CD4-positive, alpha-beta T cell treated with Interleukin-1 beta for 1 hour (primary cell): ENCODE data around the gene KCNK18.
"Not testable (repeated sequence)": the region's sequence is repeated elsewhere in the genome, so short reads cannot be mapped to it uniquely, and the experiment has no call there.

Experiments
- DNase-seq, 2 donors: peaks; one replicate each; pipeline ENCODE4 v3.0.0-alpha.2; 2020 to 2022

Gene KCNK18

GRCh38 chr10:117174439-117175214, 22.7 kb upstream of the KCNK18 start:
- peak; percentile 76 to 83 for DNase-seq

GRCh38 chr10:117175215-117175900, 21.9 kb upstream of the KCNK18 start:
- DNase-seq, result peak in 1 of 2 donors; percentile 23

- peak; percentile 64 to 71 for DNase-seq
Observed at GRCh38 chr10:117175901-117176534, 21.3 kb upstream of the KCNK18 start.

GRCh38 chr10:117178190-117178589, 19.1 kb upstream of the KCNK18 start:
- DNase-seq, result no peak

GRCh38 chr10:117184296-117184695, 13.0 kb upstream of the KCNK18 start:
- DNase-seq, result no peak

GRCh38 chr10:117184821-117185220, 12.5 kb upstream of the KCNK18 start:
- DNase-seq, result no peak

GRCh38 chr10:117185817-117186216, 11.5 kb upstream of the KCNK18 start:
- not testable (repeated sequence) for DNase-seq

GRCh38 chr10:117186832-117187615, 10.3 kb upstream of the KCNK18 start:
- no peak for DNase-seq

GRCh38 chr10:117188371-117188770, 8.9 kb upstream of the KCNK18 start:
- DNase-seq, result no peak

GRCh38 chr10:117189557-117189956, 7.7 kb upstream of the KCNK18 start:
- no peak for DNase-seq

GRCh38 chr10:117198088-117198487, 799 bp downstream of the KCNK18 start:
- DNase-seq, result no peak

- DNase-seq, result no peak
Observed at GRCh38 chr10:117201826-117202225, 4.5 kb downstream of the KCNK18 start.

GRCh38 chr10:117204316-117204715, 7.0 kb downstream of the KCNK18 start:
- DNase-seq, result no peak

GRCh38 chr10:117212176-117212575, 14.9 kb downstream of the KCNK18 start:
- DNase-seq, result no peak

GRCh38 chr10:117214401-117214800, 17.1 kb downstream of the KCNK18 start:
- no peak for DNase-seq

GRCh38 chr10:117215079-117215478, 17.8 kb downstream of the KCNK18 start:
- DNase-seq, result no peak

- DNase-seq, result no peak
Observed at GRCh38 chr10:117216028-117216427, 18.7 kb downstream of the KCNK18 start.

GRCh38 chr10:117216611-117217195, 19.4 kb downstream of the KCNK18 start:
- peak; percentile 60 to 63 for DNase-seq

GRCh38 chr10:117217196-117217761, 20.0 kb downstream of the KCNK18 start:
- peak; percentile 7 to 11 for DNase-seq

- DNase-seq, result no peak
Observed at GRCh38 chr10:117218654-117219053, 21.4 kb downstream of the KCNK18 start.

GRCh38 chr10:117221156-117221711, 23.9 kb downstream of the KCNK18 start:
- no peak for DNase-seq

GRCh38 chr10:117222552-117222951, 25.3 kb downstream of the KCNK18 start:
- DNase-seq, result no peak
